Measurements from ENCODE around the gene DNAJC7. TPM values are rescaled to one million over a fixed set of nuclear protein-coding genes. Genes with fewer than 3 reads are reported as not detected.

DNAJC7 gene
- total RNA-seq, 1 donor from 2014 or later: 126 TPM

DNA sequence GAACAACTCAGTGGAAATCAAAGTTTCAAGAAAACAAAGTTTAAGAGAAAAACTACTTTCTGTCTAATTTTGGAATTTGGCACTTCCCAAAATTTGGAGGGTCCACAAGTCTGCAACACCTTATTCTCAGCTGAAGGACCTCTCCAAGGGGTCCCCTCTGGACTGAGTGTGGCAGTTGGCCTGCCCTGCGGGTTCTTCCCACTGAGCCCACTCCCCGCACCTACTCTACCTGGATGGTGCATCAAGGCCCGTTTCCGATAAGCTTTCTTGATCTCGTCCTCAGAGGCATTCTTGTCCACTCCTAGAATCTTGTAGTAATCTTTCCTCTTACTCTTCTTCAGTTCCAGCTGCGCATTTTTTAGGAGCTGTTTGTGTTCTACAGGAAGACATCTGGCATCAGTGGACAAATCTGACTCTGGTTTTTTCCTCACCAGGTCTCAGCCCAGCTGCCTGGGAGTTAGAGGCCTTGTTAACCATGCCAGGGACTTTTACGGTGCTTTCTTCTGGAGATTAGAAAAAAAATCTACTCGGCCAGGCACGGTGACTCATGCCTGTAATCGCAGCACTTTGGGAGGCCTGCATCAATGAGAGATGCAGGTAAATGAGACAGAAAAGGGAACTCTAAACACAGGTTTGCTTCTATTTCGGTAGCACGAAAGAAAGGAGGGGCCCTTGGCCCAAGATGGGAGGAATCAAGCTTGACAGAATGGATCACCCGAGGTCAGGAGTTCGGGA lies 35.0 kb downstream of the DNAJC7 start:
- H3K36me3 Mint-ChIP-seq (ENCODE audit: low read depth): peaks cover 25% of the 10 kb centered on the region

GRCh38 chr17:41977991-41978390 lies 39.2 kb downstream of the DNAJC7 start:
- Mint-ChIP-seq H3K4me3 (peak overlapping the region; percentile 51), H3K36me3 (ENCODE audit: low read depth) (peaks cover 28% of the 10 kb centered on the region), H3K27ac (ENCODE audit: unreplicated experiment) (peak overlapping the region; percentile 43), H3K27me3 (ENCODE audit: low read depth) (peaks cover 4% of the 10 kb centered on the region), H3K9me3 (no peaks in the 10 kb centered on the region), H3K4me1 (no peaks in the 10 kb centered on the region)
- DNase-seq (ENCODE audit: low read depth, low spot score): no peak
- no peak for TF ChIP-seq CTCF (conservative IDR thresholded peaks at IDR 0.05)

More for the DNA sequence above, 35.0 kb downstream of the DNAJC7 start:
- H3K9me3 Mint-ChIP-seq: no peaks in the 10 kb centered on the region
- no peak for DNase-seq (ENCODE audit: low read depth, low spot score)
- H3K27ac Mint-ChIP-seq (ENCODE audit: unreplicated experiment): no peak overlapping the region
- TF ChIP-seq CTCF (conservative IDR thresholded peaks at IDR 0.05): no peak
- no peak overlapping the region for H3K4me3 Mint-ChIP-seq
- no peaks in the 10 kb centered on the region for H3K27me3 Mint-ChIP-seq (ENCODE audit: low read depth)
- no peaks in the 10 kb centered on the region for H3K4me1 Mint-ChIP-seq

DNA sequence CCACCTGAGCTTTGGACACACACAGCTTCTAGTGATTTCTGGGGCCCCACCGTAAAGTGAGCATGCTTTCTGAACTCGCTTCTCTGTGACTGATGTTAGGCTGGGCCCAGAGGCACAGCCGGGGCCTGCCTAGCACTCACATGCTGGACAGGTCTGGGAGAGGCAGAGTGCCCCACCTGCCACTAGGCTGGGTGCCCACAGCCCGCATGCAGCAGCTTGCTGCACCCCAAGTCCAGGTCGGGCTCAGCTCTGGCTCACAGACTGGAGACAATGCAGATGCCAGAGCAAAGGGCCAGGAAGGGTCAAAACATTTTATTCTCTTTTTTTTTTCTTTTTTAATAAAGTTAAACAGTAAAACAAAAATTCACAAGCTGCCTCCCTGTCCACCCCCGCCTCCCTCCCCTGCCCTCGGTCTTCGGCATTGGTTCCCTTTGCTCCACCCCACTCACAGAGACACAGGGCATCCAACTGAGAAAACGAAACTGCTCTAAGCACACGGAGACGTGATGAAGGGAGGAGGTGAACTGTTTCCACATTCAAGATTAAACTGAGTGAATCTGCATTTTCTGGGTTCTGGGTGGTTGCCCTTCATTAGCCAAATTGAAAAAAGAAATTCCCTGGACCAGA lies 41.0 kb downstream of the DNAJC7 start:
- peaks cover 26% of the 10 kb centered on the region for H3K36me3 Mint-ChIP-seq (ENCODE audit: low read depth)
- peak overlapping the region; percentile 37 for H3K4me3 Mint-ChIP-seq
- peak overlapping the region; percentile 78 for H3K27ac Mint-ChIP-seq (ENCODE audit: unreplicated experiment)
- H3K27me3 Mint-ChIP-seq (ENCODE audit: low read depth): peaks cover 4% of the 10 kb centered on the region
- peaks cover 9% of the 10 kb centered on the region for H3K4me1 Mint-ChIP-seq
- no peak for TF ChIP-seq CTCF (conservative IDR thresholded peaks at IDR 0.05)
- no peak for DNase-seq (ENCODE audit: low read depth, low spot score)
- no peaks in the 10 kb centered on the region for H3K9me3 Mint-ChIP-seq

DNA sequence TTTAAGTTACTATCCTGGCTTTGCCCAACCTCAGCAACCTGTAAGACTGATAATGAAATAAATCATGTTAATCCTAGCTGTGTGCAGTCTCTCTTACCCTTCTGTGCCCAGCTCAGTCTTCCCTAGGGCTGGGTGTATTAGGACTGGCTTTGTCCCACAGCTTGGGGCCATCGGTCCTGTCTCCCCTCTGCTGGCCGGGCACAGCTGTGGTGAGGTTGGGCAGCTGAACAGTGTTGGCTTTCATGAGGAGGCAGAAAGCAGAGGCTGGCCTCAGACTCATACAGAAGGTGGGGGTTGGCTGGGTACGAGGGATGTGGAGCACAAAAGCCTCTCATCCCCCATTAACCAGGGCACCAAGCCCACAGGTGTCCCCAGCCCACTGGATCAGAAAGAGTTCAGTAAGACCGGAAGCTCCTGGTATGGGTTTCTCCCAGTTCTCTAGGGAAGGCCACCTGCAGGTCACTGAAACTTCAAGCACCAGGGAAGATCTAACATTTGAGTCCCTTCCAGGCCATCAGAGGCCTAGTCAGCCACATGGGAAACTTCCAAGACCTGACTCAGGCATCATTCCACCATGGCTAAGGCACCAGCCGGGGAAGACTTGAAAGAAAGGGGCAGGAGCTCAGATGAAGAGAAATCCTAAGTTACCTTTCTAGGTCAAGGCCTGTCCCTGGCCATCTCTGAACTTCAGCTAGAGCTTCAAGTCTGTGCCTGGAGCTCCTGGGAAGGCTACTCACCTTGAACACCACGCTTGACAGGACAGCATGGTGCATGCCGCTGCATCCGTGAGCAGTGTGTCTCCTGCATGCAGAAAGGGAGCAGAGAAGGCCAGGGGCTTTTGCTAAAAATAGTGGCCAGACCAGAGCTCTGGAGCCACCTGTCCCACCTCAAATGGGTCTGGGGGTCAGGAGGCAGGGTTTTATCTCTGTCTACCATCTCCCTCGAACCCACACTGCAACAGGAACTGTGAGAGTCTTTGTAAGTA lies 41.8 kb downstream of the DNAJC7 start:
- peaks cover 13% of the 10 kb centered on the region for H3K4me1 Mint-ChIP-seq
- TF ChIP-seq CTCF (conservative IDR thresholded peaks at IDR 0.05): no peak
- H3K9me3 Mint-ChIP-seq: no peaks in the 10 kb centered on the region
- H3K27me3 Mint-ChIP-seq (ENCODE audit: low read depth): peaks cover 4% of the 10 kb centered on the region
- H3K4me3 Mint-ChIP-seq: peak overlapping the region; percentile 69
- peaks cover 25% of the 10 kb centered on the region for H3K36me3 Mint-ChIP-seq (ENCODE audit: low read depth)
- H3K27ac Mint-ChIP-seq (ENCODE audit: unreplicated experiment): no peak overlapping the region
- no peak for DNase-seq (ENCODE audit: low read depth, low spot score)

DNA sequence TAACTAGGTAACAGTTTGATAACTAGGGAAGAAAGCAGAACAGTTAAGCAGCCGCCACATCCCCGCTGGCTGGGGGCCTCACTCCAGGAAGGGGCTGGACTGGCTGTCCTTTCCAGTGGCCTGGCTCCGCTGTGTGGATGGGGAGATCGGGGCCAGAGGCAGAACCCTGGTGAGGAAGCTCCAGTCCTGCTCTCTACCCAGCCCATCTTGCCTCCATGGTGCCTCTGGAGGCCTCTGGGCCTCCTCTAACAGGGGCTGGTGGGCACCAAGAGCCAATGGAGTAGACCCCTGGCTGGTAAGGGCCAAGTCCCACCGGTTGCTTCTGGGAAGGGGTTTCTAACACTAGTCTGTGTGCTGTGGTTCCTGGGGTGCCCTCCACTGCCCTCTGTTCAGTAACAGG lies 42.6 kb downstream of the DNAJC7 start:
- TF ChIP-seq CTCF (conservative IDR thresholded peaks at IDR 0.05): no peak
- Mint-ChIP-seq H3K27me3 (ENCODE audit: low read depth) (peaks cover 4% of the 10 kb centered on the region), H3K27ac (ENCODE audit: unreplicated experiment) (no peak overlapping the region), H3K4me1 (peaks cover 16% of the 10 kb centered on the region), H3K9me3 (no peaks in the 10 kb centered on the region), H3K4me3 (peak overlapping the region; percentile 69), H3K36me3 (ENCODE audit: low read depth) (peaks cover 27% of the 10 kb centered on the region)
- DNase-seq (ENCODE audit: low read depth, low spot score): no peak
